GM18511 (cell line): ENCODE results near the gene RAB11FIP3.
A peak's percentile ranks its signal among the peaks of the same experiment; 100 is the strongest.

Experiments
- ATAC-seq: cut with Tn5 transposase; IDR thresholded peaks from one replicate; pipeline ENCODE4 v1.9.1; 2021; ENCODE audit warnings: mild to moderate bottlenecking, moderate library complexity; ENCODE audit not compliant: unreplicated experiment

RAB11FIP3 gene

GRCh38 chr16:424033-424622 is 1.3 kb upstream of the RAB11FIP3 start:
- no peak for ATAC-seq

- ATAC-seq: no peak
Observed at GRCh38 chr16:424623-425081, 797 bp upstream of the RAB11FIP3 start.

DNA sequence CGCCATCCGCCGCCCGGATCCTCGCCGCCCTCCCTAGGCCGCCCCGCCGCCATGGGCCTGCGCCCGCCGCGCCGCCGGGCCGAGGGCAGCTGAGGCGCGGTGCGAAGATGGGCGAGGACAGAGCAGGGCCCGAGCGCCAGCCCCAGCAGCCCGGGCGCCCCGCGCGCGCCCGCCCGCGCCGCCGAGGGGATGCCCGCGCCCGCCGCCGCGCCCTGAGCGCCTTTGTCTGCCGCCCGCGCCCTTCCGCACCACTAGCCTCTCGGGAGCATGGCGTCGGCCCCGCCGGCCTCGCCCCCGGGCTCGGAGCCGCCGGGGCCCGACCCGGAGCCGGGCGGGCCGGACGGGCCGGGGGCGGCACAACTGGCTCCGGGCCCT is 278 bp downstream of the RAB11FIP3 start:
- peak; percentile 43 for ATAC-seq

DNA sequence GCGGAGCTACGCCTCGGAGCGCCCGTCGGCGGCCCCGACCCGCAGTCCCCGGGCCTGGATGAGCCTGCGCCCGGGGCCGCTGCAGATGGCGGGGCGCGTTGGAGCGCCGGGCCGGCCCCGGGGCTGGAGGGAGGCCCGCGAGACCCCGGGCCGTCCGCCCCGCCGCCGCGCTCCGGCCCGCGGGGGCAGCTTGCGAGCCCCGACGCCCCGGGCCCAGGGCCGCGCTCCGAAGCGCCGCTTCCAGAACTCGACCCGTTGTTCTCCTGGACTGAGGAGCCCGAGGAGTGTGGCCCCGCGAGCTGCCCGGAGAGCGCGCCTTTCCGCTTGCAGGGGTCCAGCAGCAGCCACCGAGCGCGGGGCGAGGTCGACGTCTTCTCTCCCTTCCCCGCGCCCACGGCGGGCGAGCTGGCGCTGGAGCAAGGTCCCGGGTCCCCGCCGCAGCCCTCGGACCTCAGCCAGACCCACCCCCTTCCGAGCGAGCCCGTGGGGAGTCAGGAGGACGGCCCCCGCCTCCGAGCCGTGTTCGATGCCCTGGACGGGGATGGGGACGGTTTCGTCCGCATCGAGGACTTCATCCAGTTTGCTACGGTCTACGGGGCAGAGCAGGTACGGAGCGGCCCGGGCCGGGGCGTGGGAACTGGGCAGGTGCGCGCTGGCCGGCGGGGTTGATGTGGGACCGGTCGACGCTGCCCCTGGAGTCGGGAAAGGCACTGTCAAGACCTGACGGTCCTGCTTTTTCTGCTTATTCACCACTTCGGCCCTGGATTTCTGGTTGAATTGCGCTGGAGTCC is 861 bp downstream of the RAB11FIP3 start:
- ATAC-seq: no peak

- no peak for ATAC-seq
Observed at GRCh38 chr16:426906-427249, 1.4 kb downstream of the RAB11FIP3 start.

DNA sequence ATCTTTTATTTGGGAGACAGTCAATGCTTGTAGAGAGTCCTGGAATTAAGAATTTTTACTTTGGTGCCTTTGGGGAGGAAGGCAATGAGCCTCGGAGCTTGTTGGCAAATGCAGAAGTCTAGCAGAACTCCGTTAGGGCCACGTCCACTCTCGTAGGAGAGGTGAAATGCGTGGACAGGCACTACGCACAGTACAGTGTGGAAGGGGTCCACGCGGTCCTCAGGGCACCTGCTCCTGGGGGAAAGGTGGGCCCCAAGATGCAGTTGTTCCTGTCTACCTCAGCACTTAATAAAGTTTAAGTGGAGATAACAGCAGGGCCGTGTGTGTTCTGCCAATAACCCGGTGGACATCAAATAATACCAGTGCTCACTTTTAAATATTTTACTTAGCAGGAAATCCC is 1.8 kb downstream of the RAB11FIP3 start:
- ATAC-seq: no peak

- no peak for ATAC-seq
Observed at GRCh38 chr16:430904-431303, 5.5 kb downstream of the RAB11FIP3 start.

DNA sequence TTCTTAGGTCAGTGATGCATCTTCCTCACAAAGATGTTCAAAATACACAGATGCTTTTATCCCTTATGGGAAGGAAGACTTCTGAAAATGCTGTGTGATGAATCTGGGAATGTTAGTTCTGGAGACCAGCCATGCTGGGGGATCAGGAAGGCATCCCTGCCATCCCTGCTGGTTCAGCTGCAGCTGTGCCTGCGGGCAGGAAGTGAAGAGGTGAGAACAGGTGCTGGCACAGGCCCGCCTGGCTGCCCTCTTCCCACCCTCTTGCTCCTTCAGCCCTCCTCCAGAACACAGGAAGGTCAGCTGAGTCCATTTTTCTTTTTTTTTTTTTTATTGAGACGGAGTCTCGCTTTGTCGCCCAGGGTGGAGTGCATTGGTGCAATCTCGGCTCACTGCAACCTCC is 15.2 kb downstream of the RAB11FIP3 start:
- ATAC-seq: no peak

- ATAC-seq: no peak
Observed at GRCh38 chr16:441447-441846, 16.0 kb downstream of the RAB11FIP3 start.

- no peak for ATAC-seq
Observed at GRCh38 chr16:442976-443375, 17.5 kb downstream of the RAB11FIP3 start.

GRCh38 chr16:444027-444426 is 18.6 kb downstream of the RAB11FIP3 start:
- no peak for ATAC-seq

- no peak for ATAC-seq
Observed at GRCh38 chr16:445566-445965, 20.1 kb downstream of the RAB11FIP3 start.

DNA sequence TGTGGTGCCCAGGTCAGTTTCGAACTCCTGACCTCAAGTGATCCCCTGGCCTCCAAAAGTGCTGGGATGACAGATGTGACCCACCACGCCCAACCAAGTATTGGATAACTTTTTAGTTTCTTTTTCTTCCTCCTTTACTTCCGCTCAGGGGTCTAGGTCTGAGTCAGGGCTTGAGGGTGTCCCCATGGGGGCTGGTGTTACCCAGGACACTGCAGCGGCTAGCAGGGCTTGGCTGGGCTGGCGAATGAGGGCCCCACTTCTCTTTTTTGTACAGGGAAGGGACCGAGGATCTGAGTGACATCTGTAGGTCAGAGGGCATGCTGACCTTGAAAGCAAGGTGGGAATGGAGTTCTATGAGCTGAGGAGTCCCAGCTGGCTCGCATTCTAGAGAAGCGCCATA is 24.9 kb downstream of the RAB11FIP3 start:
- ATAC-seq: no peak

- no peak for ATAC-seq
Observed at GRCh38 chr16:450785-451512, 25.5 kb downstream of the RAB11FIP3 start.

GRCh38 chr16:454397-454940 is 29.0 kb downstream of the RAB11FIP3 start:
- ATAC-seq: no peak

DNA sequence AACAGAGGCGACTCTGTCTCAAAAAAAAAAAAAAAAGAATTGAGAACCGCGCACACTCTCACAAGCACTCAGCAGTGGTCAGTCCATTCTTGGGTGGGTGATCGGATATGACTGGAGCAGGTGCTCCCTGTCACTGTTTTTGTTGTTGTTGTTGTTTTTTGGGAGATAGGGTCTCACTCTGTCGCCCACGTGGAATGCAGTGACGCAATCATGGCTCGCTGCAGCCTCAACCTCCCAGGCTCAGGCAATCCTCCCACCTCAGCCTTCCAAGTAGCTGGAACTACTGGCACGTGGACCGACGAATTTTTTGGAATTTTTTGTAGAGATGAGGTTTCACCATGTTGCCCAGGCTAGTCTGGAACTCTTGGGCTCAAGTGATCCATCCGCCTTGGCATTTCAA is 30.0 kb downstream of the RAB11FIP3 start:
- ATAC-seq: no peak

- ATAC-seq: no peak
Observed at GRCh38 chr16:456891-457483, 31.5 kb downstream of the RAB11FIP3 start.

DNA sequence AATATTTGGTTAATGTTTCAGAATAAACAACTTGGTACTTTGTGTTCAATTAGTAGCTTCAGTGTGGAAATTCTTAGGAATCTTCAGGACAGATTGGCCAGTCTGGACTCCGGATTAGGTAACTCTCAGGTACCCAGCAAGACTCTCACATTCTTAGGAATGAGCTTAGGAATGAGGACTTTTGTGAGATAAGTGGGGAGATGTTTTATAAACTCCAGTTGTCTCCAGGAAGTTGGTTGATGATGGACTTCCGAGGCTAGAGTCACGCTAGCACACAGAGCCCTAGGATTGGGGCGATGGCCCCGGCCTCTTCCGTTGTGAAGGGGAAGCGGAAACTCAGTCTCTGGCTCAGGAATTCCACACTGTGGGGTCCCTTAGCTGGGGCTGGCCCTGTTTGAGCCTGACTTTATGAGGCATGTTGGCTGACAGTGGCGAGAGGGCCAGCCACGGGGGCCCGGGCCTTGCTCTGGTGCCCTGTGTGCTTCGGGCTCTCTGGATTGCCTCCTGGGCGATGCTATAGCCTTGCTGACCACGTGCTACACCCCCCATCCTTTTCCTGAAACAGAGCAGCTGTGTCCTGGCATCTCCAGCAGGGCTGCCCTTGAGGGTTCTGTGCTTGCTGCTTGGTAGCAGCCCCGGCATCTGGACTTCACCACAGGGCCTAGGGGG is 32.4 kb downstream of the RAB11FIP3 start:
- ATAC-seq: no peak

DNA sequence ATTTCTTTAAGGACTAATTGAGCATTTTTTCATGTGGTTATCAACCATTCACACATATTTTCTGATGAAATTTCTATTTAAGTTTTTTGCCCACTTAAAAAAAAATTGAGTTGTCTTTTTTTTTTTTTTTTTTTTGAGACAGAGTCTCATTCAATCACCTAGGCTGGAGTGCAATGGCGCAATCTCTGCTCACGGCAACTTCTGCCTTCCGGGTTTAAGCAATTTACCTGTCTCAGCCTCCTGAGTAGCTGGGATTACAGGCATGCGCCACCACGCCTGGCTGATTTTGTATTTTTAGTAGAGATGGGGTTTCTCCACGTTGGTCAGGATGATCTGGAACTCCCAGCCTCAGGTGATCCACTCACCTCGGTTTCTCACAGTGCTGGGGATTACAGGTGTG is 34.3 kb downstream of the RAB11FIP3 start:
- ATAC-seq: no peak

DNA sequence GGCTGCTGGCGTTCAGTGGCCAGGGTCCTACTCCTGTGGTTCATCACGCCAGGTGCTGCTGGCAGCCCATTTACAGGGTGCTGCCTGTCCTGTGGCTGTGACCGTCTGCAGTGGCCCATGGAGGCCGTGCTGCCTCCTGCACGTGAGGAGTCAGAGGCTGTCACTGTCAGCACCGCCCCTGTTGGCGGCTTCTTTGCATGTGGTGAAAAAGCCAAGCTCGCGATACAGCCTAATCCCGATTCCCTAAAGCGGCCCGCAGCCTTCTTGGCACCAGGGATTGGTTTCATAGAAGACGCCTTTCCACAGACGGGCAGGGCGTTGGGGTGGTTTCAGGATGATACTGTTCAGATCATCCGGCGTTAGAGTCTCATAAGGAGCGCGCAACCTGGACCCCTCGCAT is 35.3 kb downstream of the RAB11FIP3 start:
- no peak for ATAC-seq

DNA sequence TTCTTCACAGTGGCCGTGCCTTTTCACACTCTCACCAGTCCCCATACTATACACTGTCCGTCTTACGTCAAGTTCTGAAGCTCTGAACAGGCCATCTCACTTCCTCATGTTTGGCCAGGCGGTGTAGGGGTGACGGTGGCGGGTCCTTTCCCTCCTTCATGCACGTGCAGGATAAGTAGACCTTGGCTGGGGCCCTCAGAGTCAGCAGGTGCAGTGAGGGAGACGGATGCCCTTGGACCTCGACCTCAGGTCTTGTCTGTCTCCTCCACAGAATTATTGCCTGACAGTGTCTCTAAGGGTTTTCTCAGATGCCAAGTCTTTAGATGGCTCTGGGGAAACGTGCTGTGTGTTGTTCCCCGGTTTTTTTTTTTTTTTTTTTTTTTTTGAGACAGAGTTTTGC is 37.6 kb downstream of the RAB11FIP3 start:
- ATAC-seq: no peak
